ENCODE measurements around the gene SMAD6. TPM values are rescaled to one million over a fixed set of nuclear protein-coding genes. Genes with fewer than 3 reads are reported as not detected.

The SMAD6 gene
- total and polyA plus RNA-seq, 2 donors (not counting 1 experiment from before 2014, with no cell fraction given) = 0.03 to 0.37 TPM

- no peak for DNase-seq
- CTCF ChIA-PET = no interaction called here
- no peak for TF ChIP-seq EZH2 (IDR thresholded peaks at IDR 0.05; ENCODE audit: borderline replicate concordance, insufficient read depth, low read depth, low read length, poor library complexity, severe bottlenecking)
- TF ChIP-seq CTCF (IDR thresholded peaks at IDR 0.05) = no peak
- H3K9ac ChIP-seq (ENCODE audit: low read length) = no peak overlapping the region
- H3K4me3 ChIP-seq (ENCODE audit: control extremely low read depth in 1 of 5, extremely low read depth in 1 of 5, insufficient read depth in 1 of 5, low read depth in 2 of 5, low read length in 4 of 5) = no peak overlapping the region
- no peaks in the 10 kb centered on the region for H3K4me1 ChIP-seq (ENCODE audit: control insufficient read depth in 2 of 2, insufficient read depth in 2 of 2, low read length in 2 of 2)
- Mint-ChIP-seq H3K9me3 (ENCODE audit: insufficient read depth) (no peaks in the 10 kb centered on the region), H3K4me1 (no peaks in the 10 kb centered on the region), H3K27ac (no peak overlapping the region), H3K4me3 (no peak overlapping the region), H3K27me3 (peaks cover 13% of the 10 kb centered on the region)
- no peaks in the 10 kb centered on the region for H3K9me3 ChIP-seq (ENCODE audit: control extremely low read depth in 1 of 3, control insufficient read depth in 2 of 3, insufficient read depth in 1 of 3, low read length in 2 of 3)
- WGBS (ENCODE audit: insufficient coverage) = 90% methylated on average over 19 of the region's 23 CpGs
- H3K27me3 ChIP-seq (replicated peaks in 1 of 4; ENCODE audit: control extremely low read depth in 1 of 4, control insufficient read depth in 3 of 4, insufficient read depth in 4 of 4, low read length in 3 of 4) = peaks cover 0 to 4% (median 0%) of the 10 kb centered on the region in 4 experiments
- no peaks in the 10 kb centered on the region for H3K36me3 ChIP-seq (replicated peaks in 1 of 2; ENCODE audit: control extremely low read depth in 1 of 2, control insufficient read depth in 1 of 2, extremely low read depth in 1 of 2, insufficient read depth in 2 of 2, low read length in 1 of 2)
- H3K4me2 ChIP-seq (replicated peaks; ENCODE audit: low read depth, low read length, poor library complexity, severe bottlenecking) = no peak overlapping the region
- no peak for ATAC-seq (ENCODE audit: low read depth)
- H3K27ac ChIP-seq (ENCODE audit: low read length in 2 of 2) = no peak overlapping the region
- H4K20me1 ChIP-seq (ENCODE audit: control insufficient read depth, insufficient read depth, low read length, poor library complexity, severe bottlenecking) = no peaks in the 10 kb centered on the region
- no peak overlapping the region for H2AFZ ChIP-seq (ENCODE audit: insufficient read depth, low read depth, low read length, poor library complexity, severe bottlenecking)
- H3K79me2 ChIP-seq (ENCODE audit: control insufficient read depth, insufficient read depth, low read length) = no peaks in the 10 kb centered on the region
- intact Hi-C loops (cut with micrococcal nuclease) = no loop called here
- POLR2A ChIA-PET = no interaction called here
Measured at GRCh38 chr15:66661432-66662096, 40.5 kb upstream of the SMAD6 start.

GRCh38 chr15:66662522-66662921 is 39.5 kb upstream of the SMAD6 start:
- DNase-seq (no peak), ATAC-seq (ENCODE audit: low read depth) (no peak)
- intact Hi-C loops (cut with micrococcal nuclease) = no loop called here
- TF ChIP-seq EZH2 (IDR thresholded peaks at IDR 0.05; ENCODE audit: borderline replicate concordance, insufficient read depth, low read depth, low read length, poor library complexity, severe bottlenecking) (no peak), CTCF (IDR thresholded peaks at IDR 0.05) (no peak)
- Histone ChIP-seq H2AFZ (ENCODE audit: insufficient read depth, low read depth, low read length, poor library complexity, severe bottlenecking) (no peak overlapping the region), H3K27ac (ENCODE audit: low read length in 2 of 2) (no peak overlapping the region), H3K9me3 (ENCODE audit: control extremely low read depth in 1 of 3, control insufficient read depth in 2 of 3, insufficient read depth in 1 of 3, low read length in 2 of 3) (no peaks in the 10 kb centered on the region), H4K20me1 (ENCODE audit: control insufficient read depth, insufficient read depth, low read length, poor library complexity, severe bottlenecking) (no peaks in the 10 kb centered on the region), H3K79me2 (ENCODE audit: control insufficient read depth, insufficient read depth, low read length) (no peaks in the 10 kb centered on the region), H3K4me1 (ENCODE audit: control insufficient read depth in 2 of 2, insufficient read depth in 2 of 2, low read length in 2 of 2) (no peaks in the 10 kb centered on the region), H3K4me3 (ENCODE audit: control extremely low read depth in 1 of 5, extremely low read depth in 1 of 5, insufficient read depth in 1 of 5, low read depth in 2 of 5, low read length in 4 of 5) (no peak overlapping the region), H3K27me3 (replicated peaks in 1 of 4; ENCODE audit: control extremely low read depth in 1 of 4, control insufficient read depth in 3 of 4, insufficient read depth in 4 of 4, low read length in 3 of 4) (peaks cover 0 to 2% (median 0%) of the 10 kb centered on the region in 4 experiments), H3K4me2 (replicated peaks; ENCODE audit: low read depth, low read length, poor library complexity, severe bottlenecking) (no peak overlapping the region), H3K9ac (ENCODE audit: low read length) (no peak overlapping the region), H3K36me3 (replicated peaks in 1 of 2; ENCODE audit: control extremely low read depth in 1 of 2, control insufficient read depth in 1 of 2, extremely low read depth in 1 of 2, insufficient read depth in 2 of 2, low read length in 1 of 2) (no peaks in the 10 kb centered on the region)
- Mint-ChIP-seq H3K4me3 (no peak overlapping the region), H3K27ac (no peak overlapping the region), H3K4me1 (no peaks in the 10 kb centered on the region), H3K27me3 (peaks cover 7% of the 10 kb centered on the region), H3K9me3 (ENCODE audit: insufficient read depth) (no peaks in the 10 kb centered on the region)
- 72% methylated on average over 3 of the region's 4 CpGs for WGBS (ENCODE audit: insufficient coverage)
- ChIA-PET POLR2A (interaction anchor here (0.7 kb wide), 1 partner anchor 116 kb away, joined by 4 read pairs; no protein-coding TSS in a partner anchor), CTCF (no interaction called here)
